K562 (cell line): Measurements from ENCODE around the gene HPCAL1. TPM values are rescaled to one million over a fixed set of nuclear protein-coding genes. Genes with fewer than 3 reads are reported as not detected.

ENCODE experiments used
- DDX20 ChIP-seq: fragments of 450-650 bp; IDR thresholded peaks from 2 replicates; pipeline ENCODE4 v1.6.1; 2016; ENCODE audit warnings: missing genetic modification characterization, low read depth, mild to moderate bottlenecking, missing compliant biosample characterization, moderate library complexity
- GABPA ChIP-seq: fragments of 200-800 bp; sonication (Bioruptor generic); conservative IDR thresholded peaks from 2 replicates; pipeline ENCODE4 v1.6.1; 2016; ENCODE audit warnings: low read depth, missing genetic modification characterization, missing compliant biosample characterization
- GTF2A2 ChIP-seq: IDR thresholded peaks from 2 replicates; pipeline ENCODE4 v1.6.1; 2016; ENCODE audit warnings: mild to moderate bottlenecking, missing genetic modification characterization, missing compliant biosample characterization
- HNRNPUL1 ChIP-seq: fragments of 200-400 bp; formaldehyde crosslinking; IDR thresholded peaks from 2 replicates; pipeline ENCODE4 v1.6.1; 2017; ENCODE audit warnings: low read length
- ILK ChIP-seq: fragments of 450-650 bp; IDR thresholded peaks from 2 replicates; pipeline ENCODE4 v1.6.1; 2016; ENCODE audit warnings: missing genetic modification characterization, low read depth, mild to moderate bottlenecking, missing compliant biosample characterization, moderate library complexity, borderline replicate concordance
- MEF2D ChIP-seq: conservative IDR thresholded peaks from 2 replicates; pipeline ENCODE4 v1.6.1; 2016; ENCODE audit warnings: low read depth, missing genetic modification characterization, missing compliant biosample characterization
- NCOA6 ChIP-seq: fragments of 450-650 bp; IDR thresholded peaks from 2 replicates; pipeline ENCODE4 v1.6.1; 2017; ENCODE audit warnings: mild to moderate bottlenecking
- NR4A1 ChIP-seq, 2 experiments: fragments of 250-450 bp in 1 of 2; fragments of 450-650 bp in 1 of 2; sonication (Bioruptor Pico) in 1 of 2; IDR thresholded peaks; 2 replicates each; pipeline versions ENCODE4 v1.4.0 to v1.6.1; 2016 to 2020; ENCODE audit warnings: mild to moderate bottlenecking in 2 of 2, missing compliant biosample characterization in 1 of 2, missing genetic modification characterization in 1 of 2, moderate library complexity in 1 of 2
- PHF20 ChIP-seq: fragments of 450-650 bp; IDR thresholded peaks from 2 replicates; pipeline ENCODE4 v1.6.1; 2018; ENCODE audit not compliant: partially characterized antibody
- PTTG1 ChIP-seq: fragments of 450-650 bp; IDR thresholded peaks from 2 replicates; pipeline ENCODE4 v1.6.1; 2016; ENCODE audit warnings: low read depth, mild to moderate bottlenecking, missing genetic modification characterization, missing compliant biosample characterization
- PYGO2 ChIP-seq: fragments of 450-650 bp; IDR thresholded peaks from 2 replicates; pipeline ENCODE4 v1.6.1; 2016; ENCODE audit warnings: mild to moderate bottlenecking, missing genetic modification characterization, moderate library complexity, missing compliant biosample characterization
- RBM14 ChIP-seq: fragments of 200-400 bp; formaldehyde crosslinking; IDR thresholded peaks from 2 replicates; pipeline ENCODE4 v1.6.1; 2018; ENCODE audit warnings: low read depth, mild to moderate bottlenecking, low read length, moderate library complexity, borderline replicate concordance; ENCODE audit not compliant: insufficient read depth
- RBM25 ChIP-seq: fragments of 200-400 bp; formaldehyde crosslinking; IDR thresholded peaks from 2 replicates; pipeline ENCODE4 v1.6.1; 2018; ENCODE audit warnings: low read length, low read depth, moderate library complexity; ENCODE audit not compliant: severe bottlenecking
- SMARCA4 ChIP-seq: fragments of 450-650 bp; IDR thresholded peaks from 2 replicates; pipeline ENCODE4 v1.6.1; 2016
- TEAD1 ChIP-seq, 2 experiments: fragments of 450-650 bp in 1 of 2; sonication (generic) in 1 of 2; formaldehyde crosslinking; IDR thresholded peaks; 2 replicates each; pipeline versions ENCODE4 v1.4.0 to v1.8.0; 2020 to 2022; ENCODE audit warnings: mild to moderate bottlenecking in 2 of 2, missing genetic modification reagents in 1 of 2
- U2AF2 ChIP-seq: fragments of 200-400 bp; formaldehyde crosslinking; optimal IDR thresholded peaks from 2 replicates; pipeline ENCODE3; 2017; ENCODE audit warnings: low read depth, mild to moderate bottlenecking, low read length
- ZBTB7A ChIP-seq: IDR thresholded peaks from 2 replicates; pipeline ENCODE4 v1.6.1; 2011; ENCODE audit warnings: low read depth, mild to moderate bottlenecking, low read length, moderate library complexity, borderline replicate concordance; ENCODE audit not compliant: control insufficient read depth
- ZNF175 ChIP-seq: fragments of 200-800 bp; sonication (Bioruptor generic); IDR thresholded peaks from 2 replicates; pipeline ENCODE4 v1.6.1; 2016; ENCODE audit warnings: low read depth, mild to moderate bottlenecking, missing genetic modification characterization, missing compliant biosample characterization
- ZNF311 ChIP-seq: fragments of 250-450 bp; sonication (Bioruptor Pico); IDR thresholded peaks from 2 replicates; pipeline ENCODE4 v1.4.0; 2020; ENCODE audit warnings: mild to moderate bottlenecking, moderate library complexity
- ZNF583 ChIP-seq: fragments of 250-450 bp; sonication (Bioruptor Pico); IDR thresholded peaks from 2 replicates; pipeline ENCODE4 v1.4.0; 2020
- ZNF589 ChIP-seq: fragments of 200-800 bp; sonication (Bioruptor generic); IDR thresholded peaks from 2 replicates; pipeline ENCODE4 v1.6.1; 2016; ENCODE audit warnings: low read depth, missing genetic modification characterization, missing compliant biosample characterization
- polyA plus RNA-seq, 8 experiments: library from polyadenylated mRNA; depleted of rRNA in 4 of 8; stranded (reverse) in 5 of 8; unstranded in 3 of 8; fragments of >200 nt; fragmentation: Nextera tagmentation in 2 of 8; fragmentation: Illumina TruSeq in 1 of 8; extraction: Ambion mirVana in 2 of 8; extraction: Trizol in 1 of 8; gene quantifications; 2 replicates each; pipeline versions ENCODE4 v1.2.1 to v1.2.3, GENCODE V29; 2011 to 2014; ENCODE audit warnings: inconsistent platforms in 1 of 8, missing spikeins in 1 of 8
- total RNA-seq, 7 experiments: library from RNA; depleted of rRNA in 6 of 7; stranded (reverse); fragments of >200 nt in 6 of 7; fragmentation: Illumina TruSeq in 2 of 7; extraction: Trizol in 2 of 7; gene quantifications; 2 replicates each; pipeline versions ENCODE4 v1.2.1 to v1.2.3, GENCODE V29; 2011 to 2021; ENCODE audit warnings: low replicate concordance in 1 of 7
- TF ChIP-seq, protein P1 (sequence below): fragments of 250-450 bp; sonication (Bioruptor Pico); IDR thresholded peaks from 2 replicates; pipeline ENCODE4 v1.4.0; 2020; ENCODE audit warnings: mild to moderate bottlenecking, moderate library complexity
- TF ChIP-seq, protein P2 (sequence below), 2 experiments: fragments of 200-800 bp in 1 of 2; sonication (Bioruptor generic) in 1 of 2; sonication (generic) in 1 of 2; formaldehyde crosslinking in 1 of 2; IDR thresholded peaks in 1 of 2; conservative IDR thresholded peaks in 1 of 2; 2 replicates each; pipeline versions ENCODE4 v1.5.0 to v1.6.1; 2016 to 2020; ENCODE audit warnings: missing compliant biosample characterization in 1 of 2, missing genetic modification characterization in 1 of 2, missing genetic modification reagents in 1 of 2
- TF ChIP-seq, protein P3 (sequence below): sonication (generic); formaldehyde crosslinking; IDR thresholded peaks from 2 replicates; pipeline ENCODE4 v1.8.0; 2022; ENCODE audit warnings: mild to moderate bottlenecking, missing genetic modification reagents, borderline replicate concordance

The HPCAL1 gene
- total and polyA plus RNA-seq, 9 of the 15 experiments (the other 6 are each of a cell fraction or from before 2014, with no cell fraction given) = 2.7 to 65.5 (median 23.9) TPM

DNA sequence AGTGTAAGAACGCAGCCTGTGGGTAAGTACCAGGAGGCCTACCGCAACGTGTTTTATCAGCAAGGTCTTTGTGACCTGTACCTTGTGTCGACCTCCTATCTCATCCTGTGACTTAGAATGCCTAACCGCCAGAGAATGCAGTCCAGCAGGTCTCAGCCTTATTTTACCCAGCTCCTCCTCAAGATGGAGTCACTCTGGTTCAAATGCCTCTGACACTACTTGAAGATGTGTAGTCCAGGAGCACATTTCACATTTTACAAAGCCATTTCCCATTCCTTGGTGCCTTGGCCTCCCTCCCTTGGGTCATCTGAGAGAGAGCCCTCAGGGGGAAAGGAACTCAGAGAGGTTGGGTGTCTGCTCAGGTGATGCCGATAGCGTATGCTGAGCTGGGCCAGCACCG, 6.6 kb upstream of the HPCAL1 start (continued):
- peak; percentile 84 for TF ChIP-seq GTF2A2 (tag)
- TF ChIP-seq NCOA6 = no peak
- no peak for TF ChIP-seq NR4A1 (CRISPR knock-in tag; IDR thresholded peaks at IDR 0.05)
- TF ChIP-seq NR4A1 (tag; IDR thresholded peaks at IDR 0.05) = peak; percentile 85; the same call in 1 of the 2 replicates
- TF ChIP-seq DDX20 (tag) = peak; percentile 69; the same call in 1 of the 2 replicates
- TF ChIP-seq HNRNPUL1 = no peak
- TF ChIP-seq TEAD1 (CRISPR knock-in tag; IDR thresholded peaks at IDR 0.05) = peak in 1 of 2 experiments; percentile 51; a peak in 1 of 4 replicates
- TF ChIP-seq PYGO2 = peak; percentile 83
- TF ChIP-seq RBM14 = no peak
- no peak for TF ChIP-seq RBM25
- TF ChIP-seq ZNF175 (CRISPR knock-in tag) = peak; percentile 80; the same call in 1 of the 2 replicates
- TF ChIP-seq, protein P1, sequence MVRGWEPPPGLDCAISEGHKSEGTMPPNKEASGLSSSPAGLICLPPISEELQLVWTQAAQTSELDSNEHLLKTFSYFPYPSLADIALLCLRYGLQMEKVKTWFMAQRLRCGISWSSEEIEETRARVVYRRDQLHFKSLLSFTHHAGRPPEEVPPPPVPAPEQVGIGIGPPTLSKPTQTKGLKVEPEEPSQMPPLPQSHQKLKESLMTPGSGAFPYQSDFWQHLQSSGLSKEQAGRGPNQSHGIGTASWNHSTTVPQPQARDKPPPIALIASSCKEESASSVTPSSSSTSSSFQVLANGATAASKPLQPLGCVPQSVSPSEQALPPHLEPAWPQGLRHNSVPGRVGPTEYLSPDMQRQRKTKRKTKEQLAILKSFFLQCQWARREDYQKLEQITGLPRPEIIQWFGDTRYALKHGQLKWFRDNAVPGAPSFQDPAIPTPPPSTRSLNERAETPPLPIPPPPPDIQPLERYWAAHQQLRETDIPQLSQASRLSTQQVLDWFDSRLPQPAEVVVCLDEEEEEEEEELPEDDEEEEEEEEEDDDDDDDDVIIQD (CRISPR knock-in tag) = no peak
- TF ChIP-seq ZNF583 (CRISPR knock-in tag) = peak; percentile 79
- TF ChIP-seq MEF2D (tag) = peak; percentile 82
- TF ChIP-seq, protein P2, sequence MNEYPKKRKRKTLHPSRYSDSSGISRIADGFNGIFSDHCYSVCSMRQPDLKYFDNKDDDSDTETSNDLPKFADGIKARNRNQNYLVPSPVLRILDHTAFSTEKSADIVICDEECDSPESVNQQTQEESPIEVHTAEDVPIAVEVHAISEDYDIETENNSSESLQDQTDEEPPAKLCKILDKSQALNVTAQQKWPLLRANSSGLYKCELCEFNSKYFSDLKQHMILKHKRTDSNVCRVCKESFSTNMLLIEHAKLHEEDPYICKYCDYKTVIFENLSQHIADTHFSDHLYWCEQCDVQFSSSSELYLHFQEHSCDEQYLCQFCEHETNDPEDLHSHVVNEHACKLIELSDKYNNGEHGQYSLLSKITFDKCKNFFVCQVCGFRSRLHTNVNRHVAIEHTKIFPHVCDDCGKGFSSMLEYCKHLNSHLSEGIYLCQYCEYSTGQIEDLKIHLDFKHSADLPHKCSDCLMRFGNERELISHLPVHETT (CRISPR knock-in tag; conservative IDR thresholded peaks at IDR 0.05 in 1 of 2, IDR thresholded peaks at IDR 0.05 in 1 of 2) = 0 out of 4 replicates have a peak, but pooled peaks of 1 of the 2 experiments have one; percentile 48
- TF ChIP-seq PTTG1 (tag) = peak; percentile 83
- TF ChIP-seq ZBTB7A = no peak
- no peak for TF ChIP-seq PHF20
- TF ChIP-seq ZNF589 = 0 out of 2 replicates have a peak, but pooled peaks have one; percentile 24
- TF ChIP-seq ZNF311 (CRISPR knock-in tag) = peak; percentile 84
- TF ChIP-seq SMARCA4 = no peak
- no peak for TF ChIP-seq GABPA (tag)
- TF ChIP-seq, protein P3, sequence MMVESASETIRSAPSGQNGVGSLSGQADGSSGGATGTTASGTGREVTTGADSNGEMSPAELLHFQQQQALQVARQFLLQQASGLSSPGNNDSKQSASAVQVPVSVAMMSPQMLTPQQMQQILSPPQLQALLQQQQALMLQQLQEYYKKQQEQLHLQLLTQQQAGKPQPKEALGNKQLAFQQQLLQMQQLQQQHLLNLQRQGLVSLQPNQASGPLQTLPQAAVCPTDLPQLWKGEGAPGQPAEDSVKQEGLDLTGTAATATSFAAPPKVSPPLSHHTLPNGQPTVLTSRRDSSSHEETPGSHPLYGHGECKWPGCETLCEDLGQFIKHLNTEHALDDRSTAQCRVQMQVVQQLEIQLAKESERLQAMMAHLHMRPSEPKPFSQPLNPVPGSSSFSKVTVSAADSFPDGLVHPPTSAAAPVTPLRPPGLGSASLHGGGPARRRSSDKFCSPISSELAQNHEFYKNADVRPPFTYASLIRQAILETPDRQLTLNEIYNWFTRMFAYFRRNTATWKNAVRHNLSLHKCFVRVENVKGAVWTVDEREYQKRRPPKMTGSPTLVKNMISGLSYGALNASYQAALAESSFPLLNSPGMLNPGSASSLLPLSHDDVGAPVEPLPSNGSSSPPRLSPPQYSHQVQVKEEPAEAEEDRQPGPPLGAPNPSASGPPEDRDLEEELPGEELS (CRISPR knock-in tag) = no peak
- no peak for TF ChIP-seq U2AF2
- TF ChIP-seq ILK = peak; percentile 77
